ENCODE measurements around the gene TMEM201. TPM values are rescaled to one million over a fixed set of nuclear protein-coding genes. Genes with fewer than 3 reads are reported as not detected.

The TMEM201 gene
- total RNA-seq, 1 donor from 2014 or later, result 19.0 TPM

Other genes with a start within 250 kb of the TMEM201 start
- 4.0 TPM for gene SLC25A33, start 49.4 kb upstream of the TMEM201 start, total RNA-seq
- 3.0 TPM for gene PIK3CD, start 62.8 kb downstream of the TMEM201 start, total RNA-seq
- 59.1 TPM for gene CLSTN1, start 235.1 kb downstream of the TMEM201 start, total RNA-seq

All from cardiac septum (tissue), 1 donor.